ENCODE data around the gene TIPIN. TPM values are rescaled to one million over a fixed set of nuclear protein-coding genes. Genes with fewer than 3 reads are reported as not detected.
A peak's percentile ranks its signal among the peaks of the same experiment; 100 is the strongest.
"Not testable (repeated sequence)": the region's sequence is repeated elsewhere in the genome, so short reads cannot be mapped to it uniquely, and the experiment has no call there.

The TIPIN gene
- total and polyA plus RNA-seq, 3 donors from 2014 or later, result 20.7 to 36.8 (median 31.7) TPM

DNA sequence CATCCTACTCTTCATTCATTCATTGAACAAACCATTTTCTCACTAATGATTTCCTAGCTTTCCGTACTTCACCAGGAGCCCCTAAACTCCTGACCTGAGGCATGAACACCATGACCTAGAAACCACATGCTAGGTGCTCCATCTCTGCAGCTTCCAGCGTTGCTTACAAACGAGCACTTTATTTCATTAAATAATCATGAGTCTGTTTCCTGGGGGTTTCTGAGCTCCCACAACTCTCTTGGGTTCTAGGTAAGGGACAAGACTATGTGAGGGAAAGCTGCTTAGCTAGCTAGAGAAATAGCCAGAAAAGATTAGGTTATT lies 31.5 kb upstream of the TIPIN start:
- intact Hi-C loops (cut with DNase I; ENCODE audit: low total_unique reads), result loop anchor here (5.0 kb wide), 1 partner anchor 109 kb away; the partner anchor contains the start of gene SNAPC5
- WGBS, 2 donors, result 8 to 14% methylated on average over 3 of the region's 3 CpGs

DNA sequence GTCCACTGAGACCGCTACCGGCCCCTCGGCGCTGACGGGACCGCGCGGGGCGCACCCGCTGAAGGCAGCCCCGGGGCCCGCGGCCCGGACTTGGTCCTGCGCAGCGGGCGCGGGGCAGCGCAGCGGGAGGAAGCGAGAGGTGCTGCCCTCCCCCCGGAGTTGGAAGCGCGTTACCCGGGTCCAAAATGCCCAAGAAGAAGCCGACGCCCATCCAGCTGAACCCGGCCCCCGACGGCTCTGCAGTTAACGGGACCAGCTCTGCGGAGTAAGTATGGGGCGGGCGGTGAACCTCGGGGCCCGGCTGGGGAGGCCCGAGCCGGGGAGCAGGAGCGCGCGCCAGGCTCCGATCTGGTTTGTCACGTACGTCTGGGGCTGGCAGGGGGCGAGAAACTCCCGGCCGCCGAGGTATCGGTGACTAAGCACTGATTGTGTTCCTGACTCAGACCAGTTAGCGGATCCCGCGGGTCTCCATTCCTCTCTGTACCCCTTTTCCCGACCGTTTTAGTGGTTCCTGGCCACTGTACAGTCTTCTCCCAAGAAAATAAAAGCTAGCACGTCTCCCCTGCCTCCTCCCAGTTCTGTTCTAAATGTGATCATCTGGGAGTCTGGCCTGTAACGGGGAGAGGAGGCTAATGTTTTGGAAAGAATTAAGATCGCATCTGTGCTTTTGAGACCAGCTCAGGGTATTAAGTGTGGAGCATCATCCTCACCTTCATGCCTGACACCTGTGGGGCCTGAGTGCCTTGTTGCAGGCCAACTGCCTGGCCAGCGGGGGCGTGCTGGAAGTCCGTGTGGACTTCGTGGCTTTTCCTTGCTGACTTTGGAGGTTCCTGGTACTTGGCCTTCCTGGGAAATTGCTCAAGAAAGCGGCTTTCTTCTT lies 30.9 kb upstream of the TIPIN start:
- Histone ChIP-seq H3K4me1 (peaks cover 17% of the 10 kb centered on the region), H3K27ac (peak overlapping the region; percentile 93 to 94), H3K27me3 (no peaks in the 10 kb centered on the region), H3K36me3 (ENCODE audit: low read depth, missing control alignments) (no peaks in the 10 kb centered on the region), H3K9me3 (no peaks in the 10 kb centered on the region), H3K4me3 (peak overlapping the region; percentile 92 to 93)
- 0 to 1% methylated on average over 31 to 47 of the region's 62 CpGs for WGBS, 2 donors
- intact Hi-C loops (cut with DNase I; ENCODE audit: low total_unique reads), result loop anchor here (5.0 kb wide), 1 partner anchor 110 kb away; the partner anchor contains the start of gene SNAPC5
- peak; percentile 65 for DNase-seq
- no peak for TF ChIP-seq POLR2A (IDR thresholded peaks at IDR 0.05)
- TF ChIP-seq, protein P1, sequence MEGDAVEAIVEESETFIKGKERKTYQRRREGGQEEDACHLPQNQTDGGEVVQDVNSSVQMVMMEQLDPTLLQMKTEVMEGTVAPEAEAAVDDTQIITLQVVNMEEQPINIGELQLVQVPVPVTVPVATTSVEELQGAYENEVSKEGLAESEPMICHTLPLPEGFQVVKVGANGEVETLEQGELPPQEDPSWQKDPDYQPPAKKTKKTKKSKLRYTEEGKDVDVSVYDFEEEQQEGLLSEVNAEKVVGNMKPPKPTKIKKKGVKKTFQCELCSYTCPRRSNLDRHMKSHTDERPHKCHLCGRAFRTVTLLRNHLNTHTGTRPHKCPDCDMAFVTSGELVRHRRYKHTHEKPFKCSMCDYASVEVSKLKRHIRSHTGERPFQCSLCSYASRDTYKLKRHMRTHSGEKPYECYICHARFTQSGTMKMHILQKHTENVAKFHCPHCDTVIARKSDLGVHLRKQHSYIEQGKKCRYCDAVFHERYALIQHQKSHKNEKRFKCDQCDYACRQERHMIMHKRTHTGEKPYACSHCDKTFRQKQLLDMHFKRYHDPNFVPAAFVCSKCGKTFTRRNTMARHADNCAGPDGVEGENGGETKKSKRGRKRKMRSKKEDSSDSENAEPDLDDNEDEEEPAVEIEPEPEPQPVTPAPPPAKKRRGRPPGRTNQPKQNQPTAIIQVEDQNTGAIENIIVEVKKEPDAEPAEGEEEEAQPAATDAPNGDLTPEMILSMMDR (IDR thresholded peaks at IDR 0.05), result peak in 2 of 3 experiments; percentile 14 to 21

More for the DNA sequence above, 31.5 kb upstream of the TIPIN start:
- TF ChIP-seq POLR2A (IDR thresholded peaks at IDR 0.05), result no peak
- TF ChIP-seq, protein P1 (IDR thresholded peaks at IDR 0.05), result no peak
- no peak for DNase-seq
- Histone ChIP-seq H3K9me3 (no peaks in the 10 kb centered on the region), H3K27ac (peak overlapping the region in 1 of 2 donors; percentile 94), H3K27me3 (no peaks in the 10 kb centered on the region), H3K4me3 (peak overlapping the region; percentile 92 to 93), H3K36me3 (ENCODE audit: low read depth, missing control alignments) (no peaks in the 10 kb centered on the region), H3K4me1 (peaks cover 17% of the 10 kb centered on the region)

DNA sequence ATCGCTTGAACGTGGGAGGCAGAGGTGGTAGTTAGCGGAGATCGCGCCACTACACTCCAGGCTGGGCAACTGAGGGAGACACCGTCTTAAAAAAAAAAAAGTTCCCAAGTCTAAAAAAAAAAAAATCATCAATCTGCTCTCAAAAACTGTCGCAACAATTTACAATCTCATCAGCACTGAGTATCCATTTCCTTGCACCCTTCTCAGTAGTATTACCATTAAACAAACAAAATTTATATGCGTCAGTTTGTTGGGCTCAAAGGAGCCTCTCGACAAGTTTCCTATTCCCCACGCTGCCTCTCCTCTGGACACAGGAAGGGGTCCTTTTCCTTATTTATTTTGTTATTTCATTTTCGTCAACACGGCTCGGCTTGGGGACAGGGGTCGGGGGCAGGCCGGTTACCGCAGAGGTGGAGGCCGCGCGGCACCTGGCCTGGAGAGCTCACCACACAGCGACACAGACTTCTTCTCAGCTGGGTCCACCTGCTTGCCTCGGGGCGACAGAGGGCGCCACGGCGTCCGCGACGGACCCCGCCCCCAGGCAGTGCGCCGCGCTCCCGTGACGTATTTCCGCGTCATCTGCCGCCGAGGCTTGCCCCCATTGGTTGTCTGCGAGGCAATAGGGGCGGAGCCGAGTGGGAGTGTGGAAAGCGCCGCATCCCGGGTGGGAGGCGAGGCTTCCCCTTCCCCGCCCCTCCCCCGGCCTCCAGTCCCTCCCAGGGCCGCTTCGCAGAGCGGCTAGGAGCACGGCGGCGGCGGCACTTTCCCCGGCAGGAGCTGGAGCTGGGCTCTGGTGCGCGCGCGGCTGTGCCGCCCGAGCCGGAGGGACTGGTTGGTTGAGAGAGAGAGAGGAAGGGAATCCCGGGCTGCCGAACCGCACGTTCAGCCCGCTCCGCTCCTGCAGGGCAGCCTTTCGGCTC lies 30.0 kb upstream of the TIPIN start, which contains the start of gene MAP2K1:
MAP2K1 (plus strand) TSS at position 709 of the 920 bp plus-strand sequence. CDS start 436 bp downstream, outside the sequence.
- peak within 1 kb of the TSS; percentile 92 to 93 for H3K4me3 ChIP-seq
- peak; percentile 98 for DNase-seq
- H3K36me3 ChIP-seq (ENCODE audit: low read depth, missing control alignments), result no peaks in the 10 kb centered on the region
- H3K27me3 ChIP-seq, result no peaks in the 10 kb centered on the region
- intact Hi-C loops (cut with DNase I; ENCODE audit: low total_unique reads), result loop anchor here (5.0 kb wide), 1 partner anchor 111 kb away; the partner anchor contains the start of gene SNAPC5
- no peaks in the 10 kb centered on the region for H3K9me3 ChIP-seq
- no peak for TF ChIP-seq POLR2A (IDR thresholded peaks at IDR 0.05)
- TF ChIP-seq, protein P1 (IDR thresholded peaks at IDR 0.05), result peak; percentile 70 to 81 (median 76)
- H3K4me1 ChIP-seq, result peaks cover 17% of the 10 kb centered on the region
- peak within 1 kb of the TSS; percentile 93 to 94 for H3K27ac ChIP-seq
- WGBS, 2 donors, result 5 to 9% methylated on average over 20 to 51 of the region's 69 CpGs

DNA sequence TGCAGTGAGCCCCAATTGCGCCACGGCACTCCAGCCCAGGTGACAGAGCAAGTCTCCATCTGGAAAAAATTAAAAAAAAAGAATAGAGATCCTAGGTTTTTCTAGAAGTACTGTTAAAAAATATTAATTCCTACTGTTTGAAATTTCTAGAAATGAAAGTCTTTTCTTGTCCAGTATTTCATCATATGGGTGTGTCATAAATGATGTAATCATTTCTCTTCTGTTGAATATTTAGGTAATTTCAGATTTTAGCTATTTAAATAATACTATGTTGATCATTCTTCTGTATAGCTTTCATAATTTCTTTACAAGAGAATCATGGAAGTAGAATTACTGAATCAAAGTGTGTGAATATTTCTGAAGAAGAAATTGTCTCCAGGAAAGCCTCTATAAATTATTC lies 24.9 kb upstream of the TIPIN start:
- DNase-seq; H3K27ac ChIP-seq; H3K27me3 ChIP-seq; H3K4me1 ChIP-seq; H3K9me3 ChIP-seq; intact Hi-C loops (cut with DNase I; ENCODE audit: low total_unique reads); H3K36me3 ChIP-seq (ENCODE audit: low read depth, missing control alignments); H3K4me3 ChIP-seq: not testable (repeated sequence)
- WGBS, 2 donors, result 94 to 96% methylated on average over 2 of the region's 2 CpGs
